RCC 7860 (cell line): ENCODE results near the gene HSDL2.
"Not testable (repeated sequence)": the region's sequence is repeated elsewhere in the genome, so short reads cannot be mapped to it uniquely, and the experiment has no call there.

ENCODE experiments used
- DNase-seq: peaks from one replicate; pipeline ENCODE4 v3.0.0-alpha.2; 2015; ENCODE audit warnings: low spot score
- FAIRE-seq: peaks from 2 replicates; lab custom pipeline; 2012; peaks lifted over from hg19 to GRCh38; lab: Jason Lieb, UNC

The HSDL2 gene

GRCh38 chr9:112393146-112393545 is 13.2 kb downstream of the HSDL2 start:
- DNase-seq, FAIRE-seq: not testable (repeated sequence)

- FAIRE-seq: no peak
- no peak for DNase-seq
Observed at GRCh38 chr9:112396416-112396815, 16.5 kb downstream of the HSDL2 start.

- DNase-seq (no peak), FAIRE-seq (no peak)
Observed at GRCh38 chr9:112396872-112397271, 17.0 kb downstream of the HSDL2 start.

GRCh38 chr9:112401175-112401815 is 21.4 kb downstream of the HSDL2 start:
- FAIRE-seq (no peak), DNase-seq (no peak)

GRCh38 chr9:112403614-112404201 is 23.8 kb downstream of the HSDL2 start:
- no peak for FAIRE-seq
- no peak for DNase-seq

GRCh38 chr9:112404508-112404932 is 24.6 kb downstream of the HSDL2 start:
- FAIRE-seq (no peak), DNase-seq (no peak)

- DNase-seq (no peak), FAIRE-seq (no peak)
Observed at GRCh38 chr9:112408275-112408674, 28.4 kb downstream of the HSDL2 start.

GRCh38 chr9:112408819-112409218 is 28.9 kb downstream of the HSDL2 start:
- DNase-seq (no peak), FAIRE-seq (no peak)

GRCh38 chr9:112409758-112410157 is 29.9 kb downstream of the HSDL2 start:
- FAIRE-seq (no peak), DNase-seq (no peak)

GRCh38 chr9:112411626-112412027 is 31.7 kb downstream of the HSDL2 start:
- FAIRE-seq: no peak

GRCh38 chr9:112413728-112414127 is 33.8 kb downstream of the HSDL2 start:
- not testable (repeated sequence) for DNase-seq, FAIRE-seq

More at GRCh38 chr9:112411626-112412027, 31.7 kb downstream of the HSDL2 start:
- DNase-seq: no peak

GRCh38 chr9:112420208-112420607 is 40.3 kb downstream of the HSDL2 start:
- FAIRE-seq: no peak
- no peak for DNase-seq

GRCh38 chr9:112421771-112422222 is 41.9 kb downstream of the HSDL2 start:
- FAIRE-seq: no peak
- DNase-seq: no peak

- no peak for DNase-seq
- no peak for FAIRE-seq
Observed at GRCh38 chr9:112422417-112423148, 42.7 kb downstream of the HSDL2 start.

- no peak for FAIRE-seq
- no peak for DNase-seq
Observed at GRCh38 chr9:112430006-112430522, 50.2 kb downstream of the HSDL2 start.

GRCh38 chr9:112433499-112434392 is 53.8 kb downstream of the HSDL2 start:
- DNase-seq: no peak
- FAIRE-seq: no peak

GRCh38 chr9:112434487-112434886 is 54.6 kb downstream of the HSDL2 start:
- no peak for DNase-seq

GRCh38 chr9:112437406-112437805 is 57.5 kb downstream of the HSDL2 start:
- DNase-seq: no peak
- FAIRE-seq: no peak

More at GRCh38 chr9:112434487-112434886, 54.6 kb downstream of the HSDL2 start:
- no peak for FAIRE-seq

GRCh38 chr9:112439171-112439570 is 59.3 kb downstream of the HSDL2 start:
- no peak for DNase-seq
- no peak for FAIRE-seq

- no peak for DNase-seq
- no peak for FAIRE-seq
Observed at GRCh38 chr9:112439825-112440224, 59.9 kb downstream of the HSDL2 start.

GRCh38 chr9:112443200-112443599 is 63.3 kb downstream of the HSDL2 start:
- FAIRE-seq: no peak

More at GRCh38 chr9:112443200-112443599, 63.3 kb downstream of the HSDL2 start:
- no peak for DNase-seq
